ENCODE data around the gene KRT32. TPM values are rescaled to one million over a fixed set of nuclear protein-coding genes. Genes with fewer than 3 reads are reported as not detected.

Gene KRT32
- total RNA-seq, 3 donors from 2014 or later = 0.33 to 0.73 TPM; not detected in 1

DNA sequence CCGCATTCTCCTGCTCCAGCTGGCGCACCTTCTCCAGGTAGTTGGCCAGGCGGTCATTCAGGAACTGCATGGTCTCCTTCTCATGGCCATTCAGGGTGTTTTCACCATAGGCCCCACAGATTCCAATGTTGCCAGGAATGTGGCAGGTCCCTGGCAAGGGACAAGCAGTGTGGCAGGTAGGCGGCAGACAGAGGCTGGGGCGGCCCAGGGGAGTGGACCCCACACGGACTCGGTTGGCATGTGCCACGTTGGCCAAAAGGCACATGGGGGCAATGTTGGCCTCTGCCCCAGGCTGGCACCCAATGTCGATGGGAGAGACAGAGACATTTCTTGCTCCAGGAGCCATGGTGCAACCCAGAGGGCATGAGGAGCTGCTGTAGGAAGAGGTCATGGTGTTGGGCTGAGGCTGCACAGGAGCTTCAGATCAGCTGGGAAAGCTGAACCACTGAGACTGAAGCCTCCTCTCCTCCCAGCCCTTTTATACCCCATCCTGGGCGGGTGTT is 26.6 kb downstream of the KRT32 start, which contains the start of gene KRT38:
Gene KRT38, minus strand, starts transcription at position 453 of the 503 bp plus-strand sequence. Its CDS starts 62 bp downstream, at position 391.
- Histone ChIP-seq H3K9me3 (no peaks in the 10 kb centered on the region), H3K27me3 (no peaks in the 10 kb centered on the region), H3K36me3 (no peaks in the 10 kb centered on the region), H3K4me1 (no peaks in the 10 kb centered on the region), H3K4me3 (no peak within 1 kb of the TSS), H3K27ac (no peak within 1 kb of the TSS)
- intact Hi-C loops (cut with DNase I; ENCODE audit: low total_unique reads) = no loop called here
- DNase-seq (ENCODE audit: low spot score in 2 of 2) = no peak
- TF ChIP-seq, protein P1, sequence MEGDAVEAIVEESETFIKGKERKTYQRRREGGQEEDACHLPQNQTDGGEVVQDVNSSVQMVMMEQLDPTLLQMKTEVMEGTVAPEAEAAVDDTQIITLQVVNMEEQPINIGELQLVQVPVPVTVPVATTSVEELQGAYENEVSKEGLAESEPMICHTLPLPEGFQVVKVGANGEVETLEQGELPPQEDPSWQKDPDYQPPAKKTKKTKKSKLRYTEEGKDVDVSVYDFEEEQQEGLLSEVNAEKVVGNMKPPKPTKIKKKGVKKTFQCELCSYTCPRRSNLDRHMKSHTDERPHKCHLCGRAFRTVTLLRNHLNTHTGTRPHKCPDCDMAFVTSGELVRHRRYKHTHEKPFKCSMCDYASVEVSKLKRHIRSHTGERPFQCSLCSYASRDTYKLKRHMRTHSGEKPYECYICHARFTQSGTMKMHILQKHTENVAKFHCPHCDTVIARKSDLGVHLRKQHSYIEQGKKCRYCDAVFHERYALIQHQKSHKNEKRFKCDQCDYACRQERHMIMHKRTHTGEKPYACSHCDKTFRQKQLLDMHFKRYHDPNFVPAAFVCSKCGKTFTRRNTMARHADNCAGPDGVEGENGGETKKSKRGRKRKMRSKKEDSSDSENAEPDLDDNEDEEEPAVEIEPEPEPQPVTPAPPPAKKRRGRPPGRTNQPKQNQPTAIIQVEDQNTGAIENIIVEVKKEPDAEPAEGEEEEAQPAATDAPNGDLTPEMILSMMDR (IDR thresholded peaks at IDR 0.05) = no peak
- TF ChIP-seq POLR2A (IDR thresholded peaks at IDR 0.05) (no peak), POLR2AphosphoS5 (IDR thresholded peaks at IDR 0.05) (no peak)

DNA sequence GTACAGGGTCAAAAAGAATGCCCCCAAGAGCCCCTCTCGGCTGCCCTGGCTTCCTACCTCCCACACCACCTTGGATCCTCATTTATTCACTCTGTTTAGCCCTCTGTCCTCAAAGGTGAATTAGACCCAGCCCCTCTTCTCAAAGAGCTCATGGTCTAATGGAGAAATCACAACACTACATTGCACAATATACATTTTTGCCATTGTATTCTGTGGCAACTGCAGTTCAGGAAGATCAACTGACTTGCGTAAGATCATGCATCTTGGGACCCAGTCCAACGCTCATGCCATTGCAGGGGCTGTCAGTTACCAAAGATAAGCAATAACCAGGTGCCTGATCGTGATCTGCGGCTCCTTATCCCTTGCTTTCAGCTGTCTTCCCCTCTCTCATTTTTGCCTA is 27.8 kb downstream of the KRT32 start:
- intact Hi-C loops (cut with DNase I; ENCODE audit: low total_unique reads) = no loop called here
- Histone ChIP-seq H3K27ac (no peak overlapping the region), H3K27me3 (no peaks in the 10 kb centered on the region), H3K4me1 (no peaks in the 10 kb centered on the region), H3K36me3 (no peaks in the 10 kb centered on the region), H3K4me3 (no peak overlapping the region), H3K9me3 (no peaks in the 10 kb centered on the region)
- no peak for DNase-seq (ENCODE audit: low spot score in 2 of 2)
- TF ChIP-seq POLR2AphosphoS5 (IDR thresholded peaks at IDR 0.05) (no peak), POLR2A (IDR thresholded peaks at IDR 0.05) (no peak)
- TF ChIP-seq, protein P1 (IDR thresholded peaks at IDR 0.05) = no peak

DNA sequence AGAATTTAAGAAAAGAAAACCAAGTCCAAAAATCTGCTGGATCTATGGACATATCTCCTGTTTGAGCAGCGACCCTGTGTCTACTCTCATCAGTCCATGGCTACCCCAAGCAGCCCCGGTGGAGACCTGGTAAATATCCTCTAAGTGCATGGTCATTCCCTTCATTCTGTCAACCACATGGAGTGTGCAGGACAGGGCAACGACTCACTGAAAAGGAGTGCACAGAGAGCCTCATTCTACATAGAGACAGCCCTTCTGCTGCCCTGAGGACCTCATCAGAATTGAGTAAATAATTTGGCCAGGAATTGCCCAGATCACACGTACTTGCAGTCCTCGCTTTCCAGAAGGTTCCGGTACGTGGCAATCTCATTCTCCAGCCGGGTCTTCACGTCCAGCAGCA is 29.4 kb downstream of the KRT32 start:
- H3K4me1 ChIP-seq = no peaks in the 10 kb centered on the region
- DNase-seq (ENCODE audit: low spot score in 2 of 2) = no peak
- no peaks in the 10 kb centered on the region for H3K27me3 ChIP-seq
- no peak for TF ChIP-seq POLR2AphosphoS5 (IDR thresholded peaks at IDR 0.05)
- TF ChIP-seq POLR2A (IDR thresholded peaks at IDR 0.05) = no peak
- TF ChIP-seq, protein P1 (IDR thresholded peaks at IDR 0.05) = no peak
- intact Hi-C loops (cut with DNase I; ENCODE audit: low total_unique reads) = no loop called here
- no peak overlapping the region for H3K4me3 ChIP-seq
- no peaks in the 10 kb centered on the region for H3K9me3 ChIP-seq
- H3K36me3 ChIP-seq = no peaks in the 10 kb centered on the region
- H3K27ac ChIP-seq = no peak overlapping the region

DNA sequence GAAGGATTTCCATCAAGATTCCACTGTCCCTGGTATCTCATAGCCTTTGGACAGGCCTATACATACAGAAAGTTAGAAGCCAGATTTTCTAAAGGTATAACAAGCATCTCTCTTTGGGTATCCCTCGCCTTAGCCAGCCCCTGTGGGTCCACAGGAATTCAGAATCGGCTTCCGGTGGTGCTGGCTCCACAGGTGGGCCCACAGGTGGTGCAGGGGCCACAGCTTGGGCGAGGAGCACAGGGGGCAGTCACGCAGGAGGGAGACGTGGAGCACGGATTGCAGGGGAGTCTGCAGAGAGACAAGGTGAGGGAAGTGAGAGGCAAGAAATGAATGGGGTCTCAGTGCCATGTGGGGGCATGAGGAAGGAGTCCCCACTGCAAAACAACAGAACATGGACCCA is 29.9 kb downstream of the KRT32 start:
- intact Hi-C loops (cut with DNase I; ENCODE audit: low total_unique reads) = no loop called here
- no peak overlapping the region for H3K4me3 ChIP-seq
- no peaks in the 10 kb centered on the region for H3K27me3 ChIP-seq
- H3K4me1 ChIP-seq = no peaks in the 10 kb centered on the region
- TF ChIP-seq POLR2AphosphoS5 (IDR thresholded peaks at IDR 0.05) (no peak), POLR2A (IDR thresholded peaks at IDR 0.05) (no peak)
- TF ChIP-seq, protein P1 (IDR thresholded peaks at IDR 0.05) = no peak
- DNase-seq (ENCODE audit: low spot score in 2 of 2) = no peak
- H3K9me3 ChIP-seq = no peaks in the 10 kb centered on the region
- H3K36me3 ChIP-seq = no peaks in the 10 kb centered on the region
- no peak overlapping the region for H3K27ac ChIP-seq

DNA sequence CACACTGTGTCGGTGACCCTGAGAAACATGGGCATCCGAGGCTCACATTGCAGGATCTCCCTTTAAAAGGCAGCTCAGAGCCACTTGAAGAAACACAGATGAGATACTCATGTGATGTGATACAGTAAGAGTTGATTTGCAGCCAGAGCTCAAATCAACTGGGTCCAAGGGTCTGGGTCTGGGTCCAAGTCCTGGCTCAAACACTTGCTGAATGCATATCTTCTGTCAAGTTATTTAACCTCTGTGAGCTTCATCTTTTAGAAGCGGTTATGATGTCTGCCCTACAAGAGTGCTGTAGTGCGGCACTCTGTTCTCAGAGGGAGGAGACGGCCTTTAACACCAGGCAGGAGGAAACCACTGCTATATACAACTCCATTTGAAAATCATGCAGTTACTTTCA is 32.8 kb downstream of the KRT32 start:
- H3K27ac ChIP-seq = no peak overlapping the region

More for the DNA sequence above, 32.8 kb downstream of the KRT32 start:
- Histone ChIP-seq H3K4me3 (no peak overlapping the region), H3K36me3 (no peaks in the 10 kb centered on the region), H3K4me1 (no peaks in the 10 kb centered on the region), H3K9me3 (no peaks in the 10 kb centered on the region), H3K27me3 (no peaks in the 10 kb centered on the region)
- intact Hi-C loops (cut with DNase I; ENCODE audit: low total_unique reads) = no loop called here
- TF ChIP-seq, protein P1 (IDR thresholded peaks at IDR 0.05) = no peak
- no peak for TF ChIP-seq POLR2AphosphoS5 (IDR thresholded peaks at IDR 0.05)
- TF ChIP-seq POLR2A (IDR thresholded peaks at IDR 0.05) = no peak
- DNase-seq (ENCODE audit: low spot score in 2 of 2) = no peak
